Endodermal cell (in vitro differentiated cells): ENCODE measurements around the gene BRD8. TPM values are rescaled to one million over a fixed set of nuclear protein-coding genes. Genes with fewer than 3 reads are reported as not detected.

ENCODE experiments used
- DNase-seq: peaks from one replicate; pipeline ENCODE4 v3.0.0-alpha.2; 2017
- H3K27ac ChIP-seq: 2 replicates; pipeline ENCODE4 v1.5.1; 2013; ENCODE audit warnings: mild to moderate bottlenecking, low read depth, low read length, moderate library complexity
- H3K27me3 ChIP-seq: 2 replicates; pipeline ENCODE4 v1.6.1; 2013; ENCODE audit warnings: mild to moderate bottlenecking, low read length, moderate library complexity; ENCODE audit not compliant: insufficient read depth, control insufficient read depth, poor library complexity, severe bottlenecking
- H3K36me3 ChIP-seq: 2 replicates; pipeline ENCODE4 v1.7.0; 2013; ENCODE audit warnings: mild to moderate bottlenecking, low read length, moderate library complexity; ENCODE audit not compliant: control insufficient read depth, insufficient read depth
- H3K4me1 ChIP-seq: one replicate; pipeline ENCODE4 v1.7.0; 2013; ENCODE audit warnings: low read length; ENCODE audit not compliant: control insufficient read depth, insufficient read depth
- H3K4me3 ChIP-seq: 2 replicates; pipeline ENCODE4 v1.5.1; 2013; ENCODE audit warnings: mild to moderate bottlenecking, low read length, moderate library complexity
- H3K9ac ChIP-seq: 2 replicates; pipeline ENCODE4 v1.6.1; 2013; ENCODE audit warnings: mild to moderate bottlenecking, low read length, moderate library complexity; ENCODE audit not compliant: poor library complexity, severe bottlenecking; ENCODE audit errors: extremely low read depth
- H3K9me3 ChIP-seq: 2 replicates; pipeline ENCODE4 v1.6.1; 2013; ENCODE audit warnings: mild to moderate bottlenecking, low read length, moderate library complexity; ENCODE audit not compliant: control insufficient read depth
- H3K27ac Mint-ChIP-seq: 2 replicates; pipeline ENCODE4 v1.8.0; 2020; ENCODE audit warnings: mixed read lengths
- H3K27me3 Mint-ChIP-seq: 2 replicates; pipeline ENCODE4 v1.8.0; 2021; ENCODE audit warnings: mild to moderate bottlenecking, mixed read lengths; ENCODE audit not compliant: insufficient read depth
- H3K36me3 Mint-ChIP-seq: 2 replicates; pipeline ENCODE4 v1.8.0; 2020; ENCODE audit warnings: low read depth, mixed read lengths
- H3K4me1 Mint-ChIP-seq: 2 replicates; pipeline ENCODE4 v1.8.0; 2020; ENCODE audit warnings: mixed read lengths
- H3K4me3 Mint-ChIP-seq: 2 replicates; pipeline ENCODE4 v1.8.0; 2020; ENCODE audit warnings: mild to moderate bottlenecking, moderate library complexity, mixed read lengths
- H3K9me3 Mint-ChIP-seq: 2 replicates; pipeline ENCODE4 v1.8.0; 2020; ENCODE audit warnings: mild to moderate bottlenecking, mixed read lengths
- WGBS, 2 experiments: methylation state at CpG; one replicate each; pipeline versions ENCODE4 v1.1.5 to v1.1.7; 2013; ENCODE audit warnings: missing lambda C conversion rate in 2 of 2, mixed read lengths in 1 of 2; ENCODE audit not compliant: insufficient coverage in 1 of 2, insufficient read length in 1 of 2; 5-methylcytosine and 5-hydroxymethylcytosine counted together
- total RNA-seq, 2 donors: library from RNA; stranded (reverse); fragmentation: NEBNext Ultra II Directional in 1 of 2; extraction: Animal tissue kit (Norgen Biotek cat#: 25700) in 1 of 2; gene quantifications; 2 replicates in 1 of 2; 3 replicates in 1 of 2; pipeline ENCODE4 v1.2.1, GENCODE V29; 2021
- TF ChIP-seq, protein P1 (sequence below): fragments of 200-600 bp; sonication (generic); conservative IDR thresholded peaks from 2 replicates; pipeline ENCODE4 v1.5.0; 2021; ENCODE audit warnings: antibody characterized with exemption, mild to moderate bottlenecking

Gene BRD8
- total RNA-seq, 2 donors from 2014 or later: 120 to 122 TPM

GRCh38 chr5:138129347-138129746 is 49.1 kb downstream of the BRD8 start:
- no peak for DNase-seq
- H3K4me1 ChIP-seq: no peaks in the 10 kb centered on the region
- H3K9me3 ChIP-seq: no peaks in the 10 kb centered on the region
- TF ChIP-seq, protein P1, sequence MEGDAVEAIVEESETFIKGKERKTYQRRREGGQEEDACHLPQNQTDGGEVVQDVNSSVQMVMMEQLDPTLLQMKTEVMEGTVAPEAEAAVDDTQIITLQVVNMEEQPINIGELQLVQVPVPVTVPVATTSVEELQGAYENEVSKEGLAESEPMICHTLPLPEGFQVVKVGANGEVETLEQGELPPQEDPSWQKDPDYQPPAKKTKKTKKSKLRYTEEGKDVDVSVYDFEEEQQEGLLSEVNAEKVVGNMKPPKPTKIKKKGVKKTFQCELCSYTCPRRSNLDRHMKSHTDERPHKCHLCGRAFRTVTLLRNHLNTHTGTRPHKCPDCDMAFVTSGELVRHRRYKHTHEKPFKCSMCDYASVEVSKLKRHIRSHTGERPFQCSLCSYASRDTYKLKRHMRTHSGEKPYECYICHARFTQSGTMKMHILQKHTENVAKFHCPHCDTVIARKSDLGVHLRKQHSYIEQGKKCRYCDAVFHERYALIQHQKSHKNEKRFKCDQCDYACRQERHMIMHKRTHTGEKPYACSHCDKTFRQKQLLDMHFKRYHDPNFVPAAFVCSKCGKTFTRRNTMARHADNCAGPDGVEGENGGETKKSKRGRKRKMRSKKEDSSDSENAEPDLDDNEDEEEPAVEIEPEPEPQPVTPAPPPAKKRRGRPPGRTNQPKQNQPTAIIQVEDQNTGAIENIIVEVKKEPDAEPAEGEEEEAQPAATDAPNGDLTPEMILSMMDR: no peak
- 94 to 100% methylated on average over 6 of the region's 6 CpGs for WGBS, 2 experiments
- H3K9ac ChIP-seq: no peak overlapping the region
- Mint-ChIP-seq H3K27me3 (no peaks in the 10 kb centered on the region), H3K4me3 (no peak overlapping the region), H3K9me3 (no peaks in the 10 kb centered on the region), H3K36me3 (no peaks in the 10 kb centered on the region), H3K4me1 (peaks cover 1% of the 10 kb centered on the region), H3K27ac (no peak overlapping the region)
- H3K4me3 ChIP-seq: no peak overlapping the region
- H3K27ac ChIP-seq: no peak overlapping the region
- no peaks in the 10 kb centered on the region for H3K27me3 ChIP-seq
- no peaks in the 10 kb centered on the region for H3K36me3 ChIP-seq

- 88 to 95% methylated on average over 5 of the region's 5 CpGs for WGBS, 2 experiments
- Mint-ChIP-seq H3K27ac (no peak overlapping the region), H3K4me3 (no peak overlapping the region), H3K9me3 (no peaks in the 10 kb centered on the region), H3K36me3 (no peaks in the 10 kb centered on the region), H3K4me1 (peaks cover 1% of the 10 kb centered on the region), H3K27me3 (no peaks in the 10 kb centered on the region)
- Histone ChIP-seq H3K27me3 (no peaks in the 10 kb centered on the region), H3K4me1 (no peaks in the 10 kb centered on the region), H3K9me3 (no peaks in the 10 kb centered on the region), H3K27ac (no peak overlapping the region), H3K36me3 (no peaks in the 10 kb centered on the region), H3K4me3 (no peak overlapping the region), H3K9ac (no peak overlapping the region)
- TF ChIP-seq, protein P1: no peak
- no peak for DNase-seq
These were observed 50.1 kb downstream of the BRD8 start for GRCh38 chr5:138128334-138128733.

GRCh38 chr5:138115254-138115653 is 63.2 kb downstream of the BRD8 start:
- H3K4me3 ChIP-seq: no peak overlapping the region
- Mint-ChIP-seq H3K27me3 (no peaks in the 10 kb centered on the region), H3K4me3 (no peak overlapping the region), H3K36me3 (no peaks in the 10 kb centered on the region), H3K9me3 (no peaks in the 10 kb centered on the region), H3K4me1 (peaks cover 6% of the 10 kb centered on the region), H3K27ac (no peak overlapping the region)
- H3K9ac ChIP-seq: no peak overlapping the region
- no peak overlapping the region for H3K27ac ChIP-seq
- no peak for DNase-seq
- H3K27me3 ChIP-seq: no peaks in the 10 kb centered on the region
- no peaks in the 10 kb centered on the region for H3K4me1 ChIP-seq
- H3K36me3 ChIP-seq: no peaks in the 10 kb centered on the region
- no peaks in the 10 kb centered on the region for H3K9me3 ChIP-seq
- TF ChIP-seq, protein P1: no peak
